HG03159 (cell line): ENCODE results near the gene CADM1.

Experiments used
- ATAC-seq: cut with Tn5 transposase; IDR thresholded peaks from one replicate; pipeline ENCODE4 v1.9.1; 2021; ENCODE audit warnings: mild to moderate bottlenecking, moderate library complexity; ENCODE audit not compliant: unreplicated experiment

Gene CADM1

DNA sequence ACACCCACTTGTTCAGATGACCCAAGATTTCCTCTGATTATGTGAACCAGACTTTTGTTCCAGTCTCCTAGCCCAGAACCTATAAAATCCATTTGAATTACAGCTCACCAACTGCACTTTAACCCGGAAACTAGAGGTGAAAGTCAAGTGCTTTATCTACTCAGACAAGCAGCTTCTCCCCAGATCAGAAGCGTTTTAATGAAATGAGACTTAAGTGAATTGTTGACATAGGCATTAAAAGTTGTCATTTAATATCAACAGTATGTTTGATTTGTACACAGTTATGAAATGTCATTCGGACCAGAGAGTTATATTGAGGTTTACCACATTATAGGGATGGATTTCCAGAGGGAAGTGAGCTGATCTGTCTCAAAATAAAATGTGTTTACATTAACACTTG is 52.0 kb downstream of the CADM1 start:
- no peak for ATAC-seq

GRCh38 chr11:115450519-115450918 is 53.7 kb downstream of the CADM1 start:
- ATAC-seq, result no peak

- ATAC-seq, result no peak
Observed at GRCh38 chr11:115447273-115447864, 56.8 kb downstream of the CADM1 start.

DNA sequence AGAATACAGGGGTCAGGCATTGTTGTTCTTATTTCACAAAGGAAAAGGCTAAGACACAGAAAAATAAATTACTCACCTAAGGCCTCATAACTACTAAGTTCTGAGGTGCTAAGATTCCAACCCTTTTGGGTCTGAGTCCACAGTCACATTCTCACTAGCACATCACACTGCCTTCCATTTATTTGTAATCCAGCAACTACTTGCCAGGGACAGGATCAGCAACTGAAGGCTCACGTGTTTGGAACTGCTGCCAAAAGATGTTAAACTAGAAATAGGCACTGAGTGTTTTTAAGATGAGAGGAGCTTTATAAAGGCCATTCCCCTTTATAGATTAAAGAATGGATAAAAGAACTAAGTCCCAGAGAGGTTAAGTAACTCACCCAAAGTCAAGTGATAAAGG is 58.0 kb downstream of the CADM1 start:
- no peak for ATAC-seq

DNA sequence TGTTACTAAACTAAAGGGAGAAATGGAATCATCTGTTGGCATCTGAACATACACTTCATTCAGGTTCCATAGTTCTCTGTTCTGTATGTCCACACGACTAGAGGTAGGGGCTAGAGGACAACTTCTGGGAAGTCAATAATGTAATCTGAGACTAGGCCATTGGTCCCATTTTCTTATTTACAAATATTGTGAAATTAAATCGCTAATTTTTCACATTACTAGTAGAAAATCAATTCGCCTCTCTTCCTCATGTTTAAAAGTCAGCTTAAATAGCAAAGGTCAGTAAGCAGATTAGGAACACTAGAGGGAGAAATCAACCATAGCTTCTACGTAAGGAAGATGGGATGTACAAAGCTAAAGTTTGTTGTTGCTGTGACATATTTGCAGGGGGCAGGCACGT is 59.7 kb downstream of the CADM1 start:
- no peak for ATAC-seq

- no peak for ATAC-seq
Observed at GRCh38 chr11:115439969-115440540, 64.2 kb downstream of the CADM1 start.

DNA sequence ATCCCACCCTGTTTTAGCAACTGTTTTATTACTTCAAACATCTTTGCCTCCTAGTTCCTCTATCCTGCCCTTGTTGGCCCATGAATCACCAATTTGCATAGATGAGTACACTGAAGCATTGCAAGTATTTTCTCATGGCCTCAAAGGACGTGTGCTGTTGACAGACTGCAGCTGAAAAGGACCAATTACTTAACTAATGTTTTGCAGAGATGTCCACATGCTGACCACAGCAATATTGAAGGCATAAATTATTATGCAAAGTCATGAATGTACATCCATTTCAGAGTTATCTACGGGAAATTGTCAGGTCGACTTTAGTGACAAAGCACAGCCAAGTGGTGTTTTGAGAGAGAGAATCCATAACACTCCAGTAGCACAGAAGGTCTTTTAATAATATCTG is 64.8 kb downstream of the CADM1 start:
- no peak for ATAC-seq

GRCh38 chr11:115437902-115438575 is 66.2 kb downstream of the CADM1 start:
- no peak for ATAC-seq

DNA sequence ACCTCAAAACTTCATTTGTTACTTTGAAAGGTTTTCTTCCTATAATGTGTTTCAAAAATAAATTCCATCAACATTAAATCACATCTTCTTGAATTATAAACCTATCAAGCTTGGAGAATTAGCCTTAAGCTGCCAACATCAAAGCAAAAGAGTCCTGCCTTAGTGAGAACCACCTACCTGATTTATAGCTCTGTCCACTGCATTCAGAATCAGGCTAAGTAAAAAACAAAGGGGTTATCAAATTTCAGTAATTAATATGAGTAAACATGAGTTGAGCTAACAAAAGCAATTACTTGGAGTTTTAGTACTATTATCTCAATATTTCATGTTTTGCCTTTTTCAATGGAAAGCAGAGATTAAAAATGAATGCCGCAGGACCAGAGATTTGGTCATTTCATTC is 73.9 kb downstream of the CADM1 start:
- ATAC-seq, result no peak

GRCh38 chr11:115428306-115428705 is 75.9 kb downstream of the CADM1 start:
- ATAC-seq, result no peak

GRCh38 chr11:115425816-115426215 is 78.4 kb downstream of the CADM1 start:
- no peak for ATAC-seq

DNA sequence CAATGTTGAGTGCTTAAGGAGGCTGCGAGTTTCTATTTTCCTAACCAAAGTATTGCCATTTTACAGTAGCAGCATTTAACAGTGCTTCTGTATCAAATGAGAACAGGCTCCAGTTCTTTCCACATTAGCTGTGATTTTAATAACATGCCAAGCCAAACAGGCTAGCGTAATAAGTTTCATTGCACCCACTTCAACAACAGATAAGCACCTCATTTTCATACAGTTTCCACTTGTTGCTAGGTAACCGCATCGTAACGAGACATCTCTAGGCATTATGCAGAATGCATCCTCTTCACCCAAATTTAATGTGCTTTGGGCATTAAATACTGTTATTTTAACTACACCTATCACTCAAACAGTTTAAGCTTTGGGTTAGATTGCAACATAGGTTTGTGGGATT is 79.0 kb downstream of the CADM1 start:
- no peak for ATAC-seq

GRCh38 chr11:115423728-115424459 is 80.3 kb downstream of the CADM1 start:
- no peak for ATAC-seq

DNA sequence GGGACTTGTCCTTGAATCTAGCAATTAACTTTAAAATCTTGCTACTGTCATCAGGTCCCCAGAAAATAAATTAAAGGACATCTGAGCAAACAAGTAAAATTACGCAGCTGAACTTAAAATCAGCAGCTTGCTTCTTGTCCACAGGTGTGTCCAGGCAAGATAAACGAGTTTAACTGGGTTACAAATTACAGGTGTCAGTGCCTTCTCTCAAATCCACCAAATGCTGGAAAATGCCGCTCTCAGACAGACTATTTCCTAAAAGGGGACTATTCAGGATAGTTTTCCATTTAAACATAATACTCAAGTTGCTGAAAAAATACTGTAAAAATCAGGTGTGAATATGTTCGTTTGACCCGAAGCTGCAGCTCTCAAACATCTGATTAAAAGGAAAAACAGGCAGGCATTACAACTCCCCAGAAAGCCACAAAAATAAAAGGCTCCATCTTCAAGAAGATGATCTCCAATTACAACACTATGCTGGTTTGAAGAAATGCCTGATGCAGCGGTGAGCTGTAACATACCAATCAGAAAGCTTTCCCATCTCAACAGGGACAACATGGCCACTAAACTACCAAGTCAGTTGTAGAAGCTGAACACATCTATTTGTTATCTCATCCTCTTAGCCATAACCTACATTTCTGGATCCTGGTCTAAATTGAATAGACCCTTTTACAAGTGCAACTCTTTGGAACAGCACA is 82.1 kb downstream of the CADM1 start:
- no peak for ATAC-seq

DNA sequence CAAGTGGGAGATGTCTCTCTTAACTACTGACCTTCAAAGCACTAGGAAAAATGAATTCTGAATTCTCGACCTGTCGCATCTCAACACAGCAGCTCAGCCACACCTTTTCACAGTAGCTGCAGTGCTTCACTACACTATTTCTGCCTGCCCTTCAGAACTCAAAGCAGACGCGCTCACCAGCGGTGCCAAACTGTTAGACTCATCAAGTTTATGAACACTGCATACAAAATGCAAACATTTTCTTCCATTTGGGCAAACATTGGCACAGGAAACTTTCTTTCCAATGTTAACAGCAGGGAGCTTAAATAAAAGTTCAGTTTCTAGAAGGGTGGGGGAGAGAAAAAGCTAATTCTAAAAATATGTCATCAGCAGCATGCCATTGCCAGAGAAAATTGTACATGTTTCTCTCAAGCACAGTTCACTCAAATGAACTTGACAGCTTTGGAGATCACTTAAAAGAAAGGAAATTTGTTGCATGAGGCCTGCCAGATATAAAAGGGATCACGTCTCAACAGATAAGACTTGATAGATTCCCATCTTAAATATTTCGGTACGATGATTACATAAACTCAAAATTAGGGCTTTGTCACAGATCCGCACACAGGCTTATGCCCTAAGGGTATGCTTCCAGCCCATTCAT is 82.7 kb downstream of the CADM1 start:
- ATAC-seq, result no peak

GRCh38 chr11:115420505-115420904 is 83.7 kb downstream of the CADM1 start:
- ATAC-seq, result no peak

- ATAC-seq, result no peak
Observed at GRCh38 chr11:115418626-115419025, 85.6 kb downstream of the CADM1 start.

GRCh38 chr11:115418081-115418480 is 86.1 kb downstream of the CADM1 start:
- no peak for ATAC-seq

DNA sequence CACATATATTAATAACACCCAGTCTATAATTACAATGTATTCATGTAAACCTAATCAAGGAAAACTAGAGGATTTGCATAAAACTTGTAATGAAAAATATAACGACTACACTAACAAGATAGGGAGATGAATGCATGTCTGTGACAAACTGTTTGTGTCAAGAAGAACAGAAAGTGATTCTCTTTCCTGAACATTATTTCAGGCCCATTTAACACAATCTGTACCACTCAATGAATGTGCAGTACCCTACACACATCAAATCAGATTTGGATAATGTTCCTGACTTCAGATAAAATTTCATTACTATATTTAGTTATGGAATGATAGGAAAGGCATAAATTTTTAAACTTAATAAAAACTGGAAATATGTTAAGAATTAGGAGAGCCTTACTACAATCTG is 93.1 kb downstream of the CADM1 start:
- ATAC-seq, result no peak

DNA sequence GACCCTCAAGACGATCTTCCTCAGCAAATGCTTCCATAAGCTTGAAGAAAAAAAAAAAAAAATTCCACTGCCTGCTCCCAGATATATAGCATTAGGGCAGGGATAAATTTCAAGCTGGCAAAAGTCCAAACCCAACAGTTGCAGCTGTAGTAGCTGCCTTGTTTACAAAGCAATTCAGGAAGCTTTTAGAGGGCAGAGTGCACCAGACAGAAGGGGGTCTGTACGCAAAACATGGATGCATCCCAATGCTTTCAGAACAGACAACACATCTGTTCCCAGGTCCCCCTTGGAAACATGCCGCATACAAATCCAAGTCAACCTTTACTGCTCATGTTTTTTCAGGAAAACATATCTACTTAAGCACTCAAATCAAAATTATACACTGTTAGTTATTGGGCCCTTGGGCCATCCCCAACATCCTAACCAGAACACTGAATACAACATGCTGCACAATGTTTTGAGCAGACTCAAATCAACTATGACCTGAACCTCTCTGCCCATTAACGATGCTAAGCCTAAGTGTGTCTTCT is 94.5 kb downstream of the CADM1 start:
- no peak for ATAC-seq
